H9 (cell line): Measurements from ENCODE around the gene CTNS. TPM values are rescaled to one million over a fixed set of nuclear protein-coding genes. Genes with fewer than 3 reads are reported as not detected.

ENCODE experiments used
- DNase-seq: peaks from one replicate; pipeline ENCODE4 v3.0.0-alpha.2; 2017
- H2AFZ ChIP-seq: one replicate; pipeline ENCODE4 v1.6.1; 2013; ENCODE audit warnings: mild to moderate bottlenecking, low read length, control low read depth, moderate library complexity
- H2AK5ac ChIP-seq: 2 replicates; pipeline ENCODE4 v1.6.1; 2013; ENCODE audit warnings: low read length, control low read depth, mixed read lengths; ENCODE audit not compliant: insufficient read length
- H2BK120ac ChIP-seq: one replicate; pipeline ENCODE4 v1.6.1; 2013; ENCODE audit warnings: low read depth, mild to moderate bottlenecking, low read length, control low read depth, inconsistent platforms; ENCODE audit not compliant: poor library complexity, severe bottlenecking
- H2BK12ac ChIP-seq: 2 replicates; pipeline ENCODE4 v1.6.1; 2013; ENCODE audit warnings: low read length, control low read depth, mixed read lengths, low read depth; ENCODE audit not compliant: insufficient read length
- H2BK15ac ChIP-seq: 2 replicates; pipeline ENCODE4 v1.6.1; 2013; ENCODE audit warnings: low read depth, low read length, control low read depth
- H2BK20ac ChIP-seq: one replicate; pipeline ENCODE4 v1.6.1; 2013; ENCODE audit warnings: low read depth, mild to moderate bottlenecking, low read length, control low read depth, inconsistent platforms; ENCODE audit not compliant: poor library complexity, severe bottlenecking
- H2BK5ac ChIP-seq: 2 replicates; pipeline ENCODE4 v1.6.1; 2013; ENCODE audit warnings: low read length, control low read depth, mixed read lengths; ENCODE audit not compliant: insufficient read length
- H3K14ac ChIP-seq: 2 replicates; pipeline ENCODE4 v1.6.1; 2013; ENCODE audit warnings: low read length, control low read depth; ENCODE audit not compliant: insufficient read depth
- H3K18ac ChIP-seq: 2 replicates; pipeline ENCODE4 v1.6.1; 2013; ENCODE audit warnings: low read depth, mild to moderate bottlenecking, mixed read lengths, low read length, control low read depth; ENCODE audit not compliant: insufficient read length
- H3K23ac ChIP-seq: 2 replicates; pipeline ENCODE4 v1.6.1; 2013; ENCODE audit warnings: low read length, control low read depth, mixed read lengths, low read depth; ENCODE audit not compliant: insufficient read length
- H3K23me2 ChIP-seq: 2 replicates; pipeline ENCODE4 v1.6.1; 2013; ENCODE audit warnings: low read depth, mild to moderate bottlenecking, mixed read lengths, low read length, control low read depth; ENCODE audit not compliant: insufficient read length, poor library complexity, severe bottlenecking
- H3K27ac ChIP-seq: 2 replicates; pipeline ENCODE4 v1.5.1; 2013; ENCODE audit warnings: low read length, control low read depth, mixed read lengths, low read depth; ENCODE audit not compliant: insufficient read length
- H3K27me3 ChIP-seq: 2 replicates; pipeline ENCODE4 v1.6.1; 2013; ENCODE audit warnings: low read length, control low read depth, inconsistent platforms; ENCODE audit not compliant: insufficient read depth
- H3K4ac ChIP-seq: 2 replicates; pipeline ENCODE4 v1.6.1; 2013; ENCODE audit warnings: low read depth, mild to moderate bottlenecking, control low read depth, inconsistent platforms, low read length, moderate library complexity
- H3K4me1 ChIP-seq: 2 replicates; pipeline ENCODE4 v1.6.1; 2013; ENCODE audit warnings: low read length, control low read depth, inconsistent platforms; ENCODE audit not compliant: insufficient read depth
- H3K4me2 ChIP-seq: 2 replicates; pipeline ENCODE4 v1.6.1; 2013; ENCODE audit warnings: low read length, control low read depth, mixed read lengths; ENCODE audit not compliant: insufficient read length, insufficient read depth
- H3K56ac ChIP-seq: 2 replicates; pipeline ENCODE4 v1.6.1; 2013; ENCODE audit warnings: low read depth, mild to moderate bottlenecking, mixed read lengths, low read length, control low read depth; ENCODE audit not compliant: insufficient read length
- H3K79me1 ChIP-seq: 2 replicates; pipeline ENCODE4 v1.6.1; 2013; ENCODE audit warnings: low read depth, mild to moderate bottlenecking, moderate library complexity, low read length, control low read depth, inconsistent platforms; ENCODE audit not compliant: insufficient read depth, poor library complexity, severe bottlenecking
- H3K79me2 ChIP-seq: 2 replicates; pipeline ENCODE4 v1.6.1; 2013; ENCODE audit warnings: low read length, control low read depth, inconsistent platforms; ENCODE audit not compliant: insufficient read depth
- H3K9ac ChIP-seq: 2 replicates; pipeline ENCODE4 v1.6.1; 2013; ENCODE audit warnings: low read length, control low read depth, mixed read lengths; ENCODE audit not compliant: insufficient read length; ENCODE audit errors: extremely low read depth
- H3K9me3 ChIP-seq: one replicate; pipeline ENCODE4 v1.6.1; 2013; ENCODE audit warnings: low read depth, low read length, inconsistent platforms; ENCODE audit not compliant: control insufficient read depth
- H3T11ph ChIP-seq: one replicate; pipeline ENCODE4 v1.6.1; 2013; ENCODE audit warnings: mild to moderate bottlenecking, low read length, control low read depth, inconsistent platforms
- H4K20me1 ChIP-seq: one replicate; pipeline ENCODE4 v1.6.1; 2013; ENCODE audit not compliant: control insufficient read depth, insufficient read length, insufficient read depth
- H4K5ac ChIP-seq: 2 replicates; pipeline ENCODE4 v1.6.1; 2013; ENCODE audit warnings: low read depth, mild to moderate bottlenecking, mixed read lengths, low read length, control low read depth; ENCODE audit not compliant: insufficient read length
- H4K8ac ChIP-seq: replicated peaks from 2 replicates; pipeline ENCODE4 v1.6.1; 2013; ENCODE audit warnings: low read length, control low read depth, mixed read lengths, low read depth; ENCODE audit not compliant: insufficient read length
- H4K91ac ChIP-seq: 2 replicates; pipeline ENCODE4 v1.6.1; 2013; ENCODE audit warnings: low read depth, mild to moderate bottlenecking, moderate library complexity, mixed read lengths, low read length, control low read depth; ENCODE audit not compliant: insufficient read length
- H3K27ac Mint-ChIP-seq, 3 experiments: 2 replicates in 2 of 3; 3 replicates in 1 of 3; pipeline ENCODE4 v1.8.0; 2020 to 2021; ENCODE audit warnings: mixed read lengths in 3 of 3, mild to moderate bottlenecking in 1 of 3, moderate library complexity in 1 of 3
- H3K27me3 Mint-ChIP-seq: 2 replicates; pipeline ENCODE4 v1.8.0; 2021; ENCODE audit warnings: low read depth, mild to moderate bottlenecking, moderate library complexity, mixed read lengths
- H3K36me3 Mint-ChIP-seq, 3 experiments: 2 replicates in 2 of 3; 3 replicates in 1 of 3; pipeline ENCODE4 v1.8.0; 2020 to 2021; ENCODE audit warnings: low read depth in 3 of 3, mixed read lengths in 3 of 3; ENCODE audit not compliant: insufficient read depth in 1 of 3
- H3K4me1 Mint-ChIP-seq, 2 experiments: 2 replicates each; pipeline ENCODE4 v1.8.0; 2020; ENCODE audit warnings: mixed read lengths in 2 of 2
- H3K4me3 Mint-ChIP-seq, 2 experiments: 2 replicates in 1 of 2; 3 replicates in 1 of 2; pipeline ENCODE4 v1.8.0; 2020 to 2021; ENCODE audit warnings: mild to moderate bottlenecking in 2 of 2, mixed read lengths in 2 of 2, moderate library complexity in 1 of 2
- H3K9me3 Mint-ChIP-seq, 2 experiments: 2 replicates in 1 of 2; 3 replicates in 1 of 2; pipeline ENCODE4 v1.8.0; 2020; ENCODE audit warnings: mild to moderate bottlenecking in 2 of 2, mixed read lengths in 2 of 2, moderate library complexity in 1 of 2
- WGBS: extraction: QIAGEN DNeasy Blood & Tissue Kit; methylation state at CpG from one replicate; pipeline ENCODE4 v1.1.7; 2013; ENCODE audit warnings: missing lambda C conversion rate, low lambda C conversion rate, mixed read lengths; ENCODE audit not compliant: insufficient read length; ENCODE audit errors: extremely low coverage; 5-methylcytosine and 5-hydroxymethylcytosine counted together
- total RNA-seq: library from RNA; stranded (reverse); gene quantifications from 2 replicates; pipeline ENCODE4 v1.2.1, GENCODE V29; 2021
- TF ChIP-seq, protein P1 (sequence below): fragments of 200-600 bp; sonication (generic); conservative IDR thresholded peaks from 3 replicates; pipeline ENCODE4 v1.8.0; 2021; ENCODE audit warnings: antibody characterized with exemption, mild to moderate bottlenecking

The CTNS gene
- total RNA-seq, 1 experiment from 2014 or later = 12.8 TPM

DNA sequence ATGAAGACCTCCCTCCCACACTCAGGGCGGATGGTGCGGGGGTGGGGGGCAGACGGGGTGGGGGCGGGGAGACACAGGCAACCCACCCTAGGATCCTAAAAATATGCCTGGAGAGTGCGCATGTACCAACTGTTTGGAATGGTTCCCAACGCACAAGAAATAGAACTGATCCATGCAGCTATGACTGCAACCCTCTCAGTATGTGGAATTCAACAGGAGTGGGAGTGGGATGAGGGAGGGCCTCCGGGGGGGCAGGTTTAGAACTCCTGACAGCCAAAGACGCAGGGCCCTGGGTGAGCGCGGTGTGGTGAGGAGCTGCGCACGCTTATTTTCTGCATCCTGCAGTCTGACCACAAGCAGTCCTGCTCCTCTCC is 60.5 kb downstream of the CTNS start:
- H3K23me2 ChIP-seq = peaks cover 4% of the 10 kb centered on the region
- H3K79me1 ChIP-seq = no peaks in the 10 kb centered on the region
- H3K9me3 Mint-ChIP-seq = no peaks in the 10 kb centered on the region; a peak in 1 of 5 replicates

More for the DNA sequence above, 60.5 kb downstream of the CTNS start:
- Histone ChIP-seq H3K9ac (no peak overlapping the region), H2AK5ac (no peak overlapping the region), H3T11ph (no peak overlapping the region), H4K5ac (no peak overlapping the region), H3K4ac (no peak overlapping the region), H4K91ac (no peak overlapping the region), H2BK12ac (no peak overlapping the region), H3K4me2 (no peak overlapping the region), H3K18ac (no peak overlapping the region), H2BK20ac (no peak overlapping the region), H3K56ac (no peak overlapping the region), H2BK15ac (no peak overlapping the region), H3K27ac (no peak overlapping the region), H3K9me3 (no peaks in the 10 kb centered on the region), H3K14ac (no peak overlapping the region), H3K79me2 (no peaks in the 10 kb centered on the region), H3K4me1 (no peaks in the 10 kb centered on the region), H2BK120ac (no peak overlapping the region), H2BK5ac (no peak overlapping the region), H4K20me1 (no peaks in the 10 kb centered on the region), H4K8ac (no peak overlapping the region), H3K23ac (no peak overlapping the region), H2AFZ (no peak overlapping the region), H3K27me3 (no peaks in the 10 kb centered on the region)
- Mint-ChIP-seq H3K27me3 (peaks cover 44% of the 10 kb centered on the region), H3K4me3 (no peak overlapping the region), H3K4me1 (peaks cover 5 to 16% of the 10 kb centered on the region in 2 experiments), H3K36me3 (peaks cover 0 to 3% (median 0%) of the 10 kb centered on the region in 3 experiments; a peak in 3 of 7 replicates), H3K27ac (no peak overlapping the region)
- no peak for DNase-seq
- no CpG with 5 or more reads among the region's 12 CpGs for WGBS
- TF ChIP-seq, protein P1, sequence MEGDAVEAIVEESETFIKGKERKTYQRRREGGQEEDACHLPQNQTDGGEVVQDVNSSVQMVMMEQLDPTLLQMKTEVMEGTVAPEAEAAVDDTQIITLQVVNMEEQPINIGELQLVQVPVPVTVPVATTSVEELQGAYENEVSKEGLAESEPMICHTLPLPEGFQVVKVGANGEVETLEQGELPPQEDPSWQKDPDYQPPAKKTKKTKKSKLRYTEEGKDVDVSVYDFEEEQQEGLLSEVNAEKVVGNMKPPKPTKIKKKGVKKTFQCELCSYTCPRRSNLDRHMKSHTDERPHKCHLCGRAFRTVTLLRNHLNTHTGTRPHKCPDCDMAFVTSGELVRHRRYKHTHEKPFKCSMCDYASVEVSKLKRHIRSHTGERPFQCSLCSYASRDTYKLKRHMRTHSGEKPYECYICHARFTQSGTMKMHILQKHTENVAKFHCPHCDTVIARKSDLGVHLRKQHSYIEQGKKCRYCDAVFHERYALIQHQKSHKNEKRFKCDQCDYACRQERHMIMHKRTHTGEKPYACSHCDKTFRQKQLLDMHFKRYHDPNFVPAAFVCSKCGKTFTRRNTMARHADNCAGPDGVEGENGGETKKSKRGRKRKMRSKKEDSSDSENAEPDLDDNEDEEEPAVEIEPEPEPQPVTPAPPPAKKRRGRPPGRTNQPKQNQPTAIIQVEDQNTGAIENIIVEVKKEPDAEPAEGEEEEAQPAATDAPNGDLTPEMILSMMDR = no peak
